ENCODE results near the gene RPL10A. TPM values are rescaled to one million over a fixed set of nuclear protein-coding genes. Genes with fewer than 3 reads are reported as not detected.

The RPL10A gene
- total RNA-seq, 2 experiments from 2014 or later, result 1,952 to 2,334 TPM

- CTCF ChIA-PET, result interaction anchor here (0.8 to 1.7 kb wide), 2 partner anchors 21 to 236 kb away, joined by 3 read pairs; partner anchors contain the start of gene ARMC12
- Mint-ChIP-seq H3K4me1 (no peaks in the 10 kb centered on the region), H3K27ac (no peak overlapping the region), H3K4me3 (no peak overlapping the region), H3K9me3 (ENCODE audit: low read depth) (no peaks in the 10 kb centered on the region), H3K27me3 (peaks cover 7% of the 10 kb centered on the region), H3K36me3 (ENCODE audit: low read depth) (no peaks in the 10 kb centered on the region)
- intact Hi-C loops (cut with DNase I, micrococcal nuclease), result no loop called here
- no peak for DNase-seq
- ATAC-seq, result no peak
- POLR2A ChIA-PET, result no interaction called here
These were observed 33.6 kb downstream of the RPL10A start for GRCh38 chr6:35501784-35502183.

GRCh38 chr6:35503534-35503933, 35.3 kb downstream of the RPL10A start:
- CTCF ChIA-PET, result interaction anchor here (0.8 kb wide), 1 partner anchor 194 kb away, joined by 3 read pairs; no protein-coding TSS in a partner anchor
- peaks cover 6% of the 10 kb centered on the region for H3K27me3 Mint-ChIP-seq
- POLR2A ChIA-PET, result no interaction called here
- intact Hi-C loops (cut with DNase I, micrococcal nuclease), result no loop called here
- no peak overlapping the region for H3K27ac Mint-ChIP-seq
- no peak for ATAC-seq
- no peaks in the 10 kb centered on the region for H3K9me3 Mint-ChIP-seq (ENCODE audit: low read depth)
- H3K4me3 Mint-ChIP-seq, result no peak overlapping the region
- no peak for DNase-seq
- H3K36me3 Mint-ChIP-seq (ENCODE audit: low read depth), result no peaks in the 10 kb centered on the region
- H3K4me1 Mint-ChIP-seq, result no peaks in the 10 kb centered on the region

- Mint-ChIP-seq H3K27me3 (peaks cover 7% of the 10 kb centered on the region), H3K9me3 (ENCODE audit: low read depth) (no peaks in the 10 kb centered on the region), H3K27ac (no peak overlapping the region), H3K4me1 (no peaks in the 10 kb centered on the region), H3K36me3 (ENCODE audit: low read depth) (no peaks in the 10 kb centered on the region), H3K4me3 (no peak overlapping the region)
- CTCF ChIA-PET, result interaction anchor here (0.7 to 1.0 kb wide), 2 partner anchors 9 to 16 kb away, joined by 3 to 6 read pairs; partner anchors contain the start of gene TEAD3
- intact Hi-C loops (cut with DNase I, micrococcal nuclease), result no loop called here
- no peak for ATAC-seq
- POLR2A ChIA-PET, result interaction anchor here (0.6 kb wide), 1 partner anchor 27 kb away, joined by 3 read pairs; no protein-coding TSS in a partner anchor
- no peak for DNase-seq
These were observed 37.8 kb downstream of the RPL10A start for GRCh38 chr6:35505999-35506412.

GRCh38 chr6:35506536-35506935, 38.3 kb downstream of the RPL10A start:
- DNase-seq, result no peak
- POLR2A ChIA-PET, result interaction anchor here (0.5 to 0.6 kb wide), 2 partner anchors 27 to 850 kb away, joined by 3 to 5 read pairs; no protein-coding TSS in a partner anchor
- Mint-ChIP-seq H3K36me3 (ENCODE audit: low read depth) (no peaks in the 10 kb centered on the region), H3K27me3 (peaks cover 11% of the 10 kb centered on the region), H3K9me3 (ENCODE audit: low read depth) (no peaks in the 10 kb centered on the region), H3K4me1 (no peaks in the 10 kb centered on the region), H3K4me3 (no peak overlapping the region), H3K27ac (no peak overlapping the region)
- CTCF ChIA-PET, result interaction anchor here (0.6 to 2.1 kb wide), 4 partner anchors 10 to 46 kb away, joined by 3 to 6 read pairs (median 4); partner anchors contain the start of gene TEAD3
- intact Hi-C loops (cut with DNase I, micrococcal nuclease), result no loop called here
- ATAC-seq, result no peak

- H3K9me3 Mint-ChIP-seq (ENCODE audit: low read depth), result no peaks in the 10 kb centered on the region
- POLR2A ChIA-PET, result interaction anchor here (0.5 to 1.3 kb wide), 2 partner anchors 36 to 851 kb away, joined by 5 to 7 read pairs; no protein-coding TSS in a partner anchor
- H3K27ac Mint-ChIP-seq, result no peak overlapping the region
- no peaks in the 10 kb centered on the region for H3K4me1 Mint-ChIP-seq
- H3K27me3 Mint-ChIP-seq, result peaks cover 10% of the 10 kb centered on the region
- intact Hi-C loops (cut with DNase I, micrococcal nuclease), result no loop called here
- DNase-seq (no peak), ATAC-seq (no peak)
- CTCF ChIA-PET, result interaction anchor here (0.6 to 2.1 kb wide), 4 partner anchors 16 to 251 kb away, joined by 3 to 6 read pairs (median 4); no protein-coding TSS in a partner anchor
- no peaks in the 10 kb centered on the region for H3K36me3 Mint-ChIP-seq (ENCODE audit: low read depth)
- H3K4me3 Mint-ChIP-seq, result no peak overlapping the region
These were observed 39.0 kb downstream of the RPL10A start for GRCh38 chr6:35507221-35507620.

- H3K36me3 Mint-ChIP-seq (ENCODE audit: low read depth), result no peaks in the 10 kb centered on the region
- intact Hi-C loops (cut with DNase I, micrococcal nuclease), result no loop called here
- no peak overlapping the region for H3K4me3 Mint-ChIP-seq
- DNase-seq (no peak), ATAC-seq (no peak)
- ChIA-PET CTCF (interaction anchor here (2.1 kb wide), 1 partner anchor 44 kb away, joined by 6 read pairs; no protein-coding TSS in a partner anchor), POLR2A (interaction anchor here (1.3 kb wide), 1 partner anchor 37 kb away, joined by 7 read pairs; no protein-coding TSS in a partner anchor)
- no peak overlapping the region for H3K27ac Mint-ChIP-seq
- H3K4me1 Mint-ChIP-seq, result no peaks in the 10 kb centered on the region
- peaks cover 11% of the 10 kb centered on the region for H3K27me3 Mint-ChIP-seq
- no peaks in the 10 kb centered on the region for H3K9me3 Mint-ChIP-seq (ENCODE audit: low read depth)
These were observed 39.8 kb downstream of the RPL10A start for GRCh38 chr6:35508027-35508426.

- POLR2A ChIA-PET, result no interaction called here
- Mint-ChIP-seq H3K27me3 (peaks cover 11% of the 10 kb centered on the region), H3K4me3 (no peak overlapping the region), H3K4me1 (no peaks in the 10 kb centered on the region), H3K36me3 (ENCODE audit: low read depth) (no peaks in the 10 kb centered on the region), H3K27ac (no peak overlapping the region), H3K9me3 (ENCODE audit: low read depth) (no peaks in the 10 kb centered on the region)
- intact Hi-C loops (cut with DNase I, micrococcal nuclease), result no loop called here
- no peak for DNase-seq
- CTCF ChIA-PET, result interaction anchor here (2.1 kb wide), 1 partner anchor 44 kb away, joined by 6 read pairs; no protein-coding TSS in a partner anchor
- no peak for ATAC-seq
These were observed 40.3 kb downstream of the RPL10A start for GRCh38 chr6:35508542-35508941.

GRCh38 chr6:35510916-35511561, 42.8 kb downstream of the RPL10A start:
- no peak overlapping the region for H3K27ac Mint-ChIP-seq
- DNase-seq (no peak), ATAC-seq (no peak)
- CTCF ChIA-PET, result interaction anchor here (0.6 kb wide), 1 partner anchor 1718 kb away, joined by 3 read pairs; no protein-coding TSS in a partner anchor
- H3K36me3 Mint-ChIP-seq (ENCODE audit: low read depth), result no peaks in the 10 kb centered on the region
- peaks cover 11% of the 10 kb centered on the region for H3K27me3 Mint-ChIP-seq
- no peaks in the 10 kb centered on the region for H3K9me3 Mint-ChIP-seq (ENCODE audit: low read depth)
- no peaks in the 10 kb centered on the region for H3K4me1 Mint-ChIP-seq
- intact Hi-C loops (cut with DNase I, micrococcal nuclease), result no loop called here
- no peak overlapping the region for H3K4me3 Mint-ChIP-seq
- POLR2A ChIA-PET, result no interaction called here

- H3K36me3 Mint-ChIP-seq (ENCODE audit: low read depth), result no peaks in the 10 kb centered on the region
- H3K27ac Mint-ChIP-seq, result no peak overlapping the region
- no peak overlapping the region for H3K4me3 Mint-ChIP-seq
- intact Hi-C loops (cut with DNase I, micrococcal nuclease), result no loop called here
- no peaks in the 10 kb centered on the region for H3K4me1 Mint-ChIP-seq
- ChIA-PET CTCF (no interaction called here), POLR2A (no interaction called here)
- DNase-seq, result no peak
- no peak for ATAC-seq
- H3K9me3 Mint-ChIP-seq (ENCODE audit: low read depth), result no peaks in the 10 kb centered on the region
- H3K27me3 Mint-ChIP-seq, result peaks cover 11% of the 10 kb centered on the region
These were observed 43.4 kb downstream of the RPL10A start for GRCh38 chr6:35511562-35511941.

- H3K4me1 Mint-ChIP-seq, result no peaks in the 10 kb centered on the region
- no peaks in the 10 kb centered on the region for H3K9me3 Mint-ChIP-seq (ENCODE audit: low read depth)
- intact Hi-C loops (cut with DNase I, micrococcal nuclease), result no loop called here
- CTCF ChIA-PET, result no interaction called here
- no peak overlapping the region for H3K4me3 Mint-ChIP-seq
- H3K27ac Mint-ChIP-seq, result no peak overlapping the region
- POLR2A ChIA-PET, result no interaction called here
- H3K27me3 Mint-ChIP-seq, result peaks cover 11% of the 10 kb centered on the region
- no peak for DNase-seq
- no peak for ATAC-seq
- no peaks in the 10 kb centered on the region for H3K36me3 Mint-ChIP-seq (ENCODE audit: low read depth)
These were observed 43.8 kb downstream of the RPL10A start for GRCh38 chr6:35512006-35512405.

- Mint-ChIP-seq H3K27me3 (peaks cover 11% of the 10 kb centered on the region), H3K4me1 (no peaks in the 10 kb centered on the region), H3K27ac (no peak within 1 kb of the TSS), H3K36me3 (ENCODE audit: low read depth) (no peaks in the 10 kb centered on the region), H3K4me3 (no peak within 1 kb of the TSS), H3K9me3 (ENCODE audit: low read depth) (no peaks in the 10 kb centered on the region)
- DNase-seq (no peak), ATAC-seq (no peak)
- CTCF ChIA-PET, result no interaction called here
- POLR2A ChIA-PET, result no interaction called here
- intact Hi-C loops (cut with DNase I, micrococcal nuclease), result no loop called here
These were observed 44.5 kb downstream of the RPL10A start, which contains the start of gene TULP1 for GRCh38 chr6:35512740-35513139. Gene TULP1, minus strand, starts transcription at chr6:35512896. Its CDS starts 38 bp downstream, at chr6:35512858.

- H3K4me1 Mint-ChIP-seq, result no peaks in the 10 kb centered on the region
- intact Hi-C loops (cut with DNase I, micrococcal nuclease), result no loop called here
- CTCF ChIA-PET, result interaction anchor here (0.6 to 1.5 kb wide), 3 partner anchors 9 to 143 kb away, joined by 3 to 6 read pairs (median 3); no protein-coding TSS in a partner anchor
- H3K9me3 Mint-ChIP-seq (ENCODE audit: low read depth), result no peaks in the 10 kb centered on the region
- DNase-seq (no peak), ATAC-seq (no peak)
- H3K36me3 Mint-ChIP-seq (ENCODE audit: low read depth), result no peaks in the 10 kb centered on the region
- H3K27ac Mint-ChIP-seq, result no peak overlapping the region
- POLR2A ChIA-PET, result no interaction called here
- peaks cover 11% of the 10 kb centered on the region for H3K27me3 Mint-ChIP-seq
- no peak overlapping the region for H3K4me3 Mint-ChIP-seq
These were observed 46.4 kb downstream of the RPL10A start for GRCh38 chr6:35514587-35514986.
